H1 (cell line): ENCODE results near the gene PPIP5K1.

ENCODE experiments used
- MAFK ChIP-seq: IDR thresholded peaks from 2 replicates; pipeline ENCODE4 v1.6.1; 2012; ENCODE audit warnings: low read depth, mild to moderate bottlenecking, improper control_type of control experiment, low read length
- NRF1 ChIP-seq: IDR thresholded peaks from 2 replicates; pipeline ENCODE4 v1.6.1; 2011; ENCODE audit warnings: mild to moderate bottlenecking, low read depth, low read length, improper control_type of control experiment
- POLR2A ChIP-seq, 2 experiments: IDR thresholded peaks; 1 replicate in 1 of 2; 2 replicates in 1 of 2; pipeline ENCODE4 v1.6.1; 2011; ENCODE audit warnings: low read depth in 2 of 2, low read length in 2 of 2, mild to moderate bottlenecking in 2 of 2; ENCODE audit errors: control extremely low read depth in 1 of 2
- SIN3A ChIP-seq, 2 experiments: IDR thresholded peaks in 1 of 2; conservative IDR thresholded peaks in 1 of 2; 2 replicates each; pipeline ENCODE4 v1.6.1; 2011 to 2012; ENCODE audit warnings: low read length in 2 of 2, improper control_type of control experiment in 1 of 2, low read depth in 1 of 2, mild to moderate bottlenecking in 1 of 2
- SP2 ChIP-seq: IDR thresholded peaks from 2 replicates; pipeline ENCODE4 v1.6.1; 2012; ENCODE audit warnings: mild to moderate bottlenecking, low read length, inconsistent platforms
- TCF12 ChIP-seq: IDR thresholded peaks from 2 replicates; pipeline ENCODE4 v1.6.1; 2011; ENCODE audit warnings: low read depth, mild to moderate bottlenecking, low read length
- ZNF274 ChIP-seq: IDR thresholded peaks from 2 replicates; pipeline ENCODE4 v1.7.0; 2012; ENCODE audit warnings: low read length, borderline replicate concordance; ENCODE audit errors: extremely low read depth
- TF ChIP-seq, protein P1 (sequence below), 3 experiments: IDR thresholded peaks; 1 replicate in 2 of 3; 2 replicates in 1 of 3; pipeline versions ENCODE4 v1.5.1 to v1.6.1; 2011; ENCODE audit warnings: low read length in 3 of 3, mild to moderate bottlenecking in 3 of 3, inconsistent platforms in 2 of 3, low read depth in 1 of 3, moderate library complexity in 1 of 3; ENCODE audit not compliant: insufficient read depth in 1 of 3; ENCODE audit errors: control extremely low read depth in 1 of 3
- TF ChIP-seq, protein P2 (sequence below): IDR thresholded peaks from 2 replicates; pipeline ENCODE4 v1.6.1; 2012; ENCODE audit warnings: inconsistent platforms

DNA sequence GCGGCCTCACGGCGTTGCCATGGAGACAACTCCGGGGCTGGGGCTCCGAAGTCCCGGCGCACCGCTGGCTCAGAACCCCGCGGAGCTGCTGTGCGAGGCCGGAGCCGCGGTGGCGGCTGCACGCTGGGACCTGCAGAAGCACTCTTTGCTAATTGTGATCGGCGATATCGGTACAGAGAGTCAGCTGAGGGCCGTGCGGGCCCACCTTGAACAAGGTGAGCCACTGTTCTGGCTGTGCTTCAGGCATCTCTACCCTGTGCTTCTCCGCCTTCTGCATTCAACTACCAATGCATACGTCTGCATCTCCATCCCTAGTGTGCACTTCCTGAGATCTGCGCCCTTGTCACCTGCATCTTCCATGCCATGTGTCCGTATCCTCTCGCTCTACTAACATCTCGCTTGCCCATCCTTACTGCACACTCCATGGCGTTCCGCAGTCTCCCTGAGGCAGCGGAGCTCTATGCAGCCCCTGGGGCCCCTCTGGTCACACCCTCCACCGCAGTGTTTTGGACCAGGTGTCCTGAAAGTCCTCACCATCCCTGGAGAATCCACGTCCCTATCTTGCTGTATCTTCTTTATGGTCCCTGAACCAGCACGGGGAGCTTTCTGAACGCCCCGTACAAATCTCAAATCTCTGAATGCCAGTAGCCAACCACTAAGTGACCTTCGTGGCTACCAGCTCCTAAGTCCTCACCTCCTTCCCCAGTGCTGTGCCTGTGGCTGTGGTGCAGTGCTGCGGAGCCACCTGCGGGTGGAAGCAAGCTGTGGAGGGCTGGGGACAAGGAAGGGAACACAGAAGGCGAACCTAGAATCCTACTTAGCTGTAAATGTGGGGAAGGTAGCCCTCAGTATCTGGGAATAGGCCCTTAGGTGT lies 78.8 kb downstream of the PPIP5K1 start:
- TF ChIP-seq, protein P1, sequence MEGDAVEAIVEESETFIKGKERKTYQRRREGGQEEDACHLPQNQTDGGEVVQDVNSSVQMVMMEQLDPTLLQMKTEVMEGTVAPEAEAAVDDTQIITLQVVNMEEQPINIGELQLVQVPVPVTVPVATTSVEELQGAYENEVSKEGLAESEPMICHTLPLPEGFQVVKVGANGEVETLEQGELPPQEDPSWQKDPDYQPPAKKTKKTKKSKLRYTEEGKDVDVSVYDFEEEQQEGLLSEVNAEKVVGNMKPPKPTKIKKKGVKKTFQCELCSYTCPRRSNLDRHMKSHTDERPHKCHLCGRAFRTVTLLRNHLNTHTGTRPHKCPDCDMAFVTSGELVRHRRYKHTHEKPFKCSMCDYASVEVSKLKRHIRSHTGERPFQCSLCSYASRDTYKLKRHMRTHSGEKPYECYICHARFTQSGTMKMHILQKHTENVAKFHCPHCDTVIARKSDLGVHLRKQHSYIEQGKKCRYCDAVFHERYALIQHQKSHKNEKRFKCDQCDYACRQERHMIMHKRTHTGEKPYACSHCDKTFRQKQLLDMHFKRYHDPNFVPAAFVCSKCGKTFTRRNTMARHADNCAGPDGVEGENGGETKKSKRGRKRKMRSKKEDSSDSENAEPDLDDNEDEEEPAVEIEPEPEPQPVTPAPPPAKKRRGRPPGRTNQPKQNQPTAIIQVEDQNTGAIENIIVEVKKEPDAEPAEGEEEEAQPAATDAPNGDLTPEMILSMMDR (IDR thresholded peaks at IDR 0.05; ENCODE audit: control extremely low read depth in 1 of 3, insufficient read depth in 1 of 3, low read depth in 1 of 3, low read length in 3 of 3) = peak; percentile 32 to 39 (median 37); a peak in 3 of 4 replicates
- TF ChIP-seq SIN3A (conservative IDR thresholded peaks at IDR 0.05 in 1 of 2, IDR thresholded peaks at IDR 0.05 in 1 of 2; ENCODE audit: low read depth in 1 of 2, low read length in 2 of 2) (peak; percentile 62 to 97; a peak in 2 of 4 replicates), NRF1 (no peak), MAFK (no peak), TCF12 (no peak), POLR2A (IDR thresholded peaks at IDR 0.05; ENCODE audit: control extremely low read depth in 1 of 2, low read depth in 2 of 2, low read length in 2 of 2) (no peak), SP2 (no peak), ZNF274 (no peak)
- TF ChIP-seq, protein P2, sequence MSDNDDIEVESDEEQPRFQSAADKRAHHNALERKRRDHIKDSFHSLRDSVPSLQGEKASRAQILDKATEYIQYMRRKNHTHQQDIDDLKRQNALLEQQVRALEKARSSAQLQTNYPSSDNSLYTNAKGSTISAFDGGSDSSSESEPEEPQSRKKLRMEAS = peak; percentile 19
